COLO829 (cell line): ENCODE measurements around the gene SELENOV.
"Not testable (repeated sequence)": the region's sequence is repeated elsewhere in the genome, so short reads cannot be mapped to it uniquely, and the experiment has no call there.

Source experiments
- DNase-seq: peaks from one replicate; pipeline ENCODE4 v3.0.0; 2012; ENCODE audit warnings: low spot score

The SELENOV gene

GRCh38 chr19:39514840-39515550 is at the start of gene SELENOV:
Gene SELENOV, plus strand, starts transcription at chr19:39515139. Its CDS starts 74 bp downstream, at chr19:39515213.
- DNase-seq: no peak

GRCh38 chr19:39465956-39466747 is 48.8 kb upstream of the SELENOV start:
- DNase-seq: no peak

- no peak for DNase-seq
Observed at GRCh38 chr19:39467941-39468340, 47.0 kb upstream of the SELENOV start.

- no peak for DNase-seq
Observed at GRCh38 chr19:39469036-39469435, 45.9 kb upstream of the SELENOV start.

GRCh38 chr19:39469567-39469966 is 45.4 kb upstream of the SELENOV start:
- no peak for DNase-seq

GRCh38 chr19:39470724-39471339 is 44.1 kb upstream of the SELENOV start:
- no peak for DNase-seq

- DNase-seq: no peak
Observed at GRCh38 chr19:39471756-39472536, 43.0 kb upstream of the SELENOV start.

- DNase-seq: no peak
Observed at GRCh38 chr19:39472746-39473442, 42.0 kb upstream of the SELENOV start.

- no peak for DNase-seq
Observed at GRCh38 chr19:39473443-39473960, 41.4 kb upstream of the SELENOV start.

GRCh38 chr19:39474139-39474620 is 40.8 kb upstream of the SELENOV start:
- DNase-seq: peak; percentile 31

GRCh38 chr19:39475748-39476147 is 39.2 kb upstream of the SELENOV start:
- no peak for DNase-seq

- DNase-seq: not testable (repeated sequence)
Observed at GRCh38 chr19:39479319-39479801, 35.6 kb upstream of the SELENOV start.

- DNase-seq: no peak
Observed at GRCh38 chr19:39479916-39480315, 35.0 kb upstream of the SELENOV start.

- peak; percentile 88 for DNase-seq
Observed at GRCh38 chr19:39480337-39481228, 34.4 kb upstream of the SELENOV start, which contains the start of gene TIMM50. Gene TIMM50, plus strand, starts transcription at chr19:39480838. Its CDS starts 16 bp downstream, at chr19:39480854.

GRCh38 chr19:39481229-39481545 is 33.8 kb upstream of the SELENOV start:
- no peak for DNase-seq

GRCh38 chr19:39481676-39482075 is 33.3 kb upstream of the SELENOV start:
- DNase-seq: no peak

GRCh38 chr19:39483141-39483540 is 31.8 kb upstream of the SELENOV start:
- DNase-seq: no peak

- no peak for DNase-seq
Observed at GRCh38 chr19:39489756-39490155, 25.2 kb upstream of the SELENOV start.

GRCh38 chr19:39492225-39492624 is 22.7 kb upstream of the SELENOV start:
- no peak for DNase-seq

GRCh38 chr19:39492788-39493187 is 22.2 kb upstream of the SELENOV start:
- no peak for DNase-seq
